Ovary (tissue), 9 donors: ENCODE measurements around the gene EVC2. TPM values are rescaled to one million over a fixed set of nuclear protein-coding genes. Genes with fewer than 3 reads are reported as not detected.
A peak's percentile ranks its signal among the peaks of the same experiment; 100 is the strongest.

Source experiments
- DNase-seq, 5 donors: peaks; one replicate each; pipeline ENCODE4 v3.0.0-alpha.2; 2019 to 2020
- H3K27ac ChIP-seq, 2 donors: fragments of 200-600 bp; one replicate each; pipeline versions ENCODE4 v1.5.1 to v1.8.0; 2019 to 2022
- H3K27me3 ChIP-seq: fragments of 200-600 bp; one replicate; pipeline ENCODE4 v1.8.0; 2022
- H3K36me3 ChIP-seq: fragments of 200-600 bp; sonication (generic); one replicate; pipeline ENCODE4 v1.5.1; 2019
- H3K4me1 ChIP-seq: one replicate; pipeline ENCODE4 v1.8.1; 2013; ENCODE audit warnings: mild to moderate bottlenecking, moderate library complexity; ENCODE audit not compliant: insufficient read depth
- H3K4me3 ChIP-seq: fragments of 200-600 bp; sonication (generic); one replicate; pipeline ENCODE4 v1.5.1; 2017
- H3K9me3 ChIP-seq, 2 donors: fragments of 200-600 bp in 1 of 2; sonication (generic) in 1 of 2; one replicate each; pipeline versions ENCODE4 v1.5.1 to v1.8.1; 2013 to 2019; ENCODE audit warnings: mild to moderate bottlenecking in 1 of 2, moderate library complexity in 1 of 2
- EP300 ChIP-seq: sonication (generic); formaldehyde crosslinking; IDR thresholded peaks from one replicate; pipeline ENCODE4 v1.6.1; 2017; ENCODE audit warnings: antibody characterized with exemption
- POLR2A ChIP-seq: fragments of 450-650 bp; IDR thresholded peaks from one replicate; pipeline ENCODE4 v1.6.1; 2017; ENCODE audit warnings: antibody characterized with exemption, mild to moderate bottlenecking, moderate library complexity
- WGBS, 3 donors: extraction: QIAGEN DNeasy Blood & Tissue Kit in 1 of 3; methylation state at CpG; one replicate each; pipeline versions ENCODE4 v1.1.5 to v1.1.7; 2013 to 2017; 5-methylcytosine and 5-hydroxymethylcytosine counted together
- intact Hi-C, 4 donors: fragments of 100-400 bp; cut with DNase I; formaldehyde crosslinking; loops; one replicate each; pipeline versions ENCODE4 v1.11.0 to v1.15.1; 2022 to 2023
- polyA plus RNA-seq, 2 donors: library from polyadenylated mRNA; stranded (reverse); fragments of 200-250 nt in 1 of 2; fragments of 350-450 nt in 1 of 2; fragmentation: Illumina TruSeq in 1 of 2; extraction: RNeasy Lipid Tissue Mini Kit (QIAGEN cat#74804) in 1 of 2; gene quantifications; one replicate each; pipeline ENCODE4 v1.2.3, GENCODE V29; 2013 to 2014
- total RNA-seq, 7 donors: library from RNA; depleted of rRNA in 2 of 7; stranded (reverse); fragments of >200 nt in 2 of 7; fragmentation: NEBNext Ultra II Directional in 3 of 7; extraction: Animal tissue kit (Norgen Biotek cat#: 25700) in 3 of 7; gene quantifications; one replicate each; pipeline versions ENCODE4 v1.1.0 to v1.2.4, GENCODE V29; 2016 to 2023
- TF ChIP-seq, protein P1 (sequence below), 3 donors: fragments of 450-650 bp in 2 of 3; fragments of 200-600 bp in 1 of 3; IDR thresholded peaks; one replicate each; pipeline versions ENCODE4 v1.5.1 to v1.8.0; 2016 to 2022; ENCODE audit warnings: antibody characterized with exemption in 3 of 3, mild to moderate bottlenecking in 1 of 3
- donor health status: DM: no; HTN: no; CAD: no; lungs with moderate emphysema.
- donor health status: DM: no; HTN: no; CAD: no.
- donor health status: Bipolar disorder and iron deficiency.
- donor health status: DM: yes; HTN: yes; CAD: no.
- donor health status: DM: no; HTN: no; CAD: no.
- donor health status: DM: yes; HTN: yes; CAD: no.

EVC2 gene
- total and polyA plus RNA-seq, 9 donors = 8.1 to 19.4 (median 14.0) TPM

DNA sequence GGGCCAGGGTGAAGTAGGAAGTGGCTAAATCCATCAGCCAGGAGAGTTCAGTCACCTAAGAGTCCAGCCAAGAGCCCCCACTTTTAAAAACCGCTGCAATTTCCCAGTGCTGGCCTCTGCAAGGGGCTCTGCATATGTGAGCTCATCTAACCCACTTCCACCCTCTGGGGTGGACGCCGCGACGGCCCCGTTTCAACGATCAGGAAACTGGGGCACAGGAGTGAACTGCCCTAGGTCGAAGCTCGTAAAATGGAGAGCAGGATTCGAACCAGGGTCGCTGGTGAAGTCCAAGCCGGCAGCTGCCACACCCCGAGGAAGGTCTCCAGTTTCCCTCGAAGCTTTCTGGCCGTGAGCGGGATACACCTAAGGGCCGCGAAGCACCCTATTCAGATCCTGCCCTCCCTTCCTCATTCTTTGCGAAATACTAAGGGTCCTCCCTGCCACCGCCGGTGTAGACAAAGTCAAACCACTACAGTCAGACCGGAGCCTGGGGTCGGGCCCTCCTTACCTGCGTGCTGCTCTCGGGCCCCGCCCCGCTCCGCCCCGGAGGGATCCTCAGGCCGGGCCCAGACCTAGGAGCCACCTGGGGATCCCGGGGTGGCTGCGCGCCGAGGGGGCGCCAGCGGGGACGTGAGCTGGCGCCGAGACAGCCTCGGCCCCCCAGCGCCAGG lies 446 bp downstream of the EVC2 start:
- H3K27ac ChIP-seq = peak overlapping the region; percentile 78 to 84
- TF ChIP-seq, protein P1, sequence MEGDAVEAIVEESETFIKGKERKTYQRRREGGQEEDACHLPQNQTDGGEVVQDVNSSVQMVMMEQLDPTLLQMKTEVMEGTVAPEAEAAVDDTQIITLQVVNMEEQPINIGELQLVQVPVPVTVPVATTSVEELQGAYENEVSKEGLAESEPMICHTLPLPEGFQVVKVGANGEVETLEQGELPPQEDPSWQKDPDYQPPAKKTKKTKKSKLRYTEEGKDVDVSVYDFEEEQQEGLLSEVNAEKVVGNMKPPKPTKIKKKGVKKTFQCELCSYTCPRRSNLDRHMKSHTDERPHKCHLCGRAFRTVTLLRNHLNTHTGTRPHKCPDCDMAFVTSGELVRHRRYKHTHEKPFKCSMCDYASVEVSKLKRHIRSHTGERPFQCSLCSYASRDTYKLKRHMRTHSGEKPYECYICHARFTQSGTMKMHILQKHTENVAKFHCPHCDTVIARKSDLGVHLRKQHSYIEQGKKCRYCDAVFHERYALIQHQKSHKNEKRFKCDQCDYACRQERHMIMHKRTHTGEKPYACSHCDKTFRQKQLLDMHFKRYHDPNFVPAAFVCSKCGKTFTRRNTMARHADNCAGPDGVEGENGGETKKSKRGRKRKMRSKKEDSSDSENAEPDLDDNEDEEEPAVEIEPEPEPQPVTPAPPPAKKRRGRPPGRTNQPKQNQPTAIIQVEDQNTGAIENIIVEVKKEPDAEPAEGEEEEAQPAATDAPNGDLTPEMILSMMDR (IDR thresholded peaks at IDR 0.05) = no peak
- TF ChIP-seq POLR2A (no peak), EP300 (no peak)
- H3K36me3 ChIP-seq = no peaks in the 10 kb centered on the region
- DNase-seq = peak in 3 of 5 donors; percentile 28 to 30 (median 28)
- H3K27me3 ChIP-seq = no peaks in the 10 kb centered on the region
- intact Hi-C loops = no loop called here
- no peaks in the 10 kb centered on the region for H3K9me3 ChIP-seq
- peak overlapping the region; percentile 84 for H3K4me3 ChIP-seq
- H3K4me1 ChIP-seq = peaks cover 20% of the 10 kb centered on the region
- WGBS, 3 donors = 0 to 2% (median 1%) methylated on average over 24 to 41 of the region's 41 CpGs

DNA sequence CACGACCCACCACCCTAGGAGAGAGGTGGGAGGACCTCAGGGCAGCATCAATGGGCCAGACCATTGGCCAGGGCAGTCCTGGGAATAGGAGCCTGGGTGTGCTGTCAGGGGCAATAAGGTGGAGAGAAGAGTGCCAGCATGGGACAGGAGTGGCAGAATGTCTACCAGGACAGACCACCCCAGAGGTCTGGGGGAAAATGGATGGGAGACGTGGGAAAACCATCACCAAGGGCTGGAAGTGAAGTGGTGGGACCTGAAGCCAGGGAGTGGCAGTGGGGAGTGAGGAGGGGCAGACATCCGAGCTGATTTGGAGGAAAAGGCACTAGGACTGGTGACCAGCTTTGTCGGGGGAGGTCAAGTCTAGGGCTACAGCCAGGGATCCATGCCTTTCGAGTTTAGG lies 993 bp downstream of the EVC2 start:
- 43 to 47% (median 47%) methylated on average over 5 of the region's 5 CpGs for WGBS, 3 donors
- Histone ChIP-seq H3K36me3 (no peaks in the 10 kb centered on the region), H3K27me3 (no peaks in the 10 kb centered on the region), H3K4me1 (peaks cover 20% of the 10 kb centered on the region), H3K27ac (peak overlapping the region in 1 of 2 donors; percentile 16), H3K4me3 (peak overlapping the region; percentile 84), H3K9me3 (no peaks in the 10 kb centered on the region)
- intact Hi-C loops = no loop called here
- no peak for TF ChIP-seq EP300
- no peak for TF ChIP-seq POLR2A
- TF ChIP-seq, protein P1 (IDR thresholded peaks at IDR 0.05) = no peak
- DNase-seq = no peak

DNA sequence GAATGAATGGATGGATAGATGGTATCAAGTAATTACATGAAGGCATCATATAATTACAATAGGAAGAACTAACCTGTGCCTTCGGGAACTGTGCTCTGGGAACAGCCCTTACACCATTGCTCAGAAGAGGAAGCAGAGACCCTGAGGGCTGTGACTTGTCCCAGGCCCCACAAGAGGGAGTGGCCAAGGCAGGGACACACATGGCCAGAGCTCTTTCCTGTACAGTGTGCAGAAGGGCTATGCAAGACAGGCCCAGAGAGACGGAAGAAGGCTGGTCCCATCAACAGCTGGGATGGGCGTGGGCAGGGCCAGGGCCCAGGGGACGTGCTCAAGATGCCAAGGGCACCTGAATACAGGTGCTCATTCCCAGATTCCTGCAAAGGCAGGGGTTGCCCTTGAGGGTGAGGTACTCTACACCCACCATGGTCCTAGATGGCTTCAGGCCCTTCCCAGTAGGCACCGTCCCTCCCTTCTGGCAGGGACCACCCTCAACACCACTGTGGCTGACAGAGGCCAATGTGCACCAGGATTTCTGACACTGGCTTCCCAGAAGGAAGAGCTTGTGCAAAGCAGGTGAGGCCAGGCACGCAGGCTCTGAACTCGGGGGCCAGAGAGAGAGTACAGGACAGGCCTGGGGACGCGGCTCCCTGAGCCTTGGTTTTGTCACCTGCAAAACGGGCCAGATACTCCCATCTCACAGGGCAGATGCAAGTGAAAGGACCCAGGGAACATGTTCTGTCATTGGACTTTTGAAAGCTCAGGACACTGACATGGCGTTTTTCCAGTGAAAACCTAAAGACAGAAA lies 1.7 kb downstream of the EVC2 start:
- 95 to 96% (median 95%) methylated on average over 11 of the region's 11 CpGs for WGBS, 3 donors
- DNase-seq = no peak
- no peak overlapping the region for H3K4me3 ChIP-seq
- H3K36me3 ChIP-seq = no peaks in the 10 kb centered on the region
- peaks cover 15% of the 10 kb centered on the region for H3K4me1 ChIP-seq
- TF ChIP-seq, protein P1 (IDR thresholded peaks at IDR 0.05) = no peak
- no peak for TF ChIP-seq POLR2A
- TF ChIP-seq EP300 = no peak
- H3K9me3 ChIP-seq = no peaks in the 10 kb centered on the region
- H3K27me3 ChIP-seq = no peaks in the 10 kb centered on the region
- intact Hi-C loops = no loop called here
- peak overlapping the region; percentile 1 to 11 for H3K27ac ChIP-seq

DNA sequence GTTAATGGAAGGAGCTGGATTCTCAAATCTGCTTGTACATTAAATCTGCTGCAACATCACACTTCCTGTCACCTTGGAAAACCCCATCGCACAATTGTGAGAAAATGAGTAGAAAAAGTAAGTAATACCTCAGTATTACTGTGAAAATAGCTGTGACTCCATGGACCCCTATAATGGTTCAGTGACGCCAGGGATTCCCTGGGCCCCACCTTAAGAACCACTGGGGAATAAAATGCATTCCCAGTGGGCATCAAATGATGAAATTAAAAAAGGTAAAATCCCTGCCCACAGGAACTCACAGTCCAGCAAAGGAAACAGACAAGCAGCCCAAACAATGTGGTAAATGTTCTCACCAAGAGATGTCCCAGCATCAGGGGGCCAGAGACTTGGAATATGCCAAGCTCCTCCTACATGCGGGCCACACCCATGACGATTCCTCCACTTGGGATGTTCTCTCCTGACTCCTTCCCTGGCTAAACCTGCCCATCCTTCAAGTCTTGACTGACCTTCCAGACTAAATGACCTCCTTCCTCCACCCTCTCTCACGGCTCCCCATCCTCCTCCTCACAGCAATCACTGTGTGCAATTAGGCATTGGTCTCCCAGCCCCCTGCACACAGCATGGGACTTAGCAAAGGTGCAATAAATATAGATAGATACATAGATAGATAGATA lies 2.6 kb downstream of the EVC2 start:
- H3K4me1 ChIP-seq = peaks cover 15% of the 10 kb centered on the region
- no peak overlapping the region for H3K27ac ChIP-seq
- H3K27me3 ChIP-seq = no peaks in the 10 kb centered on the region
- H3K36me3 ChIP-seq = no peaks in the 10 kb centered on the region
- DNase-seq = peak; percentile 12 to 70 (median 36)
- TF ChIP-seq POLR2A (no peak), EP300 (no peak)
- TF ChIP-seq, protein P1 (IDR thresholded peaks at IDR 0.05) = no peak
- H3K4me3 ChIP-seq = no peak overlapping the region
- WGBS, 3 donors = 48 to 52% (median 51%) methylated on average over 5 of the region's 5 CpGs
- H3K9me3 ChIP-seq = no peaks in the 10 kb centered on the region
- intact Hi-C loops = no loop called here
